ENCODE data around the gene ACACB.

The ACACB gene

DNA sequence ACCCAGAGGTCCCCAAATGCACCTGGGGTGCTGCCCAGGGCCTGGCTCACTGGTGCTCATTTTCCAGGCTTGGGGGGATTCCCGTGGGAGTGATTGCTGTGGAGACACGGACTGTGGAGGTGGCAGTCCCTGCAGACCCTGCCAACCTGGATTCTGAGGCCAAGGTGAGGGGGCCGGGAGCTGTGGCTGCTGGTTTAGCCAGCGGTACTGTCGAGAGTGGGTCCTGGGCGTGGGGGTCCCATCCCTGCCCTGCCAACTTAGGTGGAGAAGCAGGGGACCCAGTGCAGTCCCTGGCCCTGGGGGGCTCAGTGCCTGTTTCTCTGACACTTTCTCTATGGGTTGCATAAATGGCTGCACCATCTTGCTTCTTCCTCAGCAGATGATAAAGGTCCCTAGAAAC lies 141.8 kb downstream of the ACACB start:
- DNase-seq (ENCODE audit: low spot score) = no peak

DNA sequence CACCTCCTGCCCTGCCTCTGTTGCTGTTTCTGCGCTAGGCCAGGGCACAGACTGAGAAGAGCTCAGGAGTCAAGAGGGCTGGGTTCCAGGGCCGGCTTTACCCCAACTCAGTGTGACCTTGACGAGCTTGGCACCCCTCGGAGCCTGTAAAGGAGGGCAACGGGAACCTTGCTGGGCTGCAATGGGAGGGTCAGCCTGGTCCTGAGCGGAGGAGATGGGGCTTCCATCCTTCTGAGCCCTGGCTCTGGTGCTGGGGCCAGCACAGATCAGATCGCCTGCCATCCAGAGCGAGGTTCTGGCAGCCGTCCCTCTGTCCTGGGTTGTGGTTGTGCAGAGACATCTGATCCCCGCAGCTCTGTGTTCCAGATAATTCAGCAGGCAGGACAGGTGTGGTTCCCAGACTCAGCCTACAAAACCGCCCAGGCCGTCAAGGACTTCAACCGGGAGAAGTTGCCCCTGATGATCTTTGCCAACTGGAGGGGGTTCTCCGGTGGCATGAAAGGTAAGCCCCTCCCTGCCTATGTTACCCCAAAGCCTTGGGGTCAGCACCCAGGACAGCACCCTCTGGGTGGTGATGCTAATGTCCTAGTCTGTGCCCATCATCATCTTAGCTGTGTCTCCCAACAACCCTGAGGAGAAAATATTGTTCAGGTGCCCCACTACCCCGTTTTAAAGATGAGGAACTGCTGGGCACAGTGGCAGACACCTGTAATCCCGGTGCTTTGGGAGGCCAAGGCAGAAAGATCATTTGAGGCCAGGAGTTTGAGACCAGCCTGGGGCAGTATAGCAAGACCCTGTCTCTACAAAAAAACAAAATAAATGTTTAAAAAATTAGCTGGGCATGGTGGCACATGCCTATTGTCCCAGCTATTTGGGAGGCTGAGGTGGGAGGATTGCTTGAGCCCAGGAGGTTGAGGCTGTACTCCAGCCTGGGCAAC lies 142.5 kb downstream of the ACACB start:
- no peak for DNase-seq (ENCODE audit: low spot score)

DNA sequence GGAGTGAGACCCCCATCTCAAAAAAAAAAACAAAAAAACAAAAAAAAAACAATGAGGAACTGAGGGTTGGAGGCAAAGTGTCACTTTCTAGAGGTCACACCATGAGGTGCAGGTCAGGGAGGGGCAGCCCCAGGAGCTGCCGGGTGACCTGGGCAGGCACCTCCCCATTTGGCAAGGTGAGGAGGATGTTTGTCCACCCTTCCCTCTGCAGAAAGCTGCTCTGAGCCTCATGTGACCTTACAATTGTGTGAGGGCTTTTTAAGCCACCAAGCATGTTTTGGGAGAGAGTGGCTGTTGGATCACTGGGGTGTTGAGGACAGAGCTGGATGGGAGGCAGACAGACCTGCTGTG lies 143.1 kb downstream of the ACACB start:
- no peak for DNase-seq (ENCODE audit: low spot score)

DNA sequence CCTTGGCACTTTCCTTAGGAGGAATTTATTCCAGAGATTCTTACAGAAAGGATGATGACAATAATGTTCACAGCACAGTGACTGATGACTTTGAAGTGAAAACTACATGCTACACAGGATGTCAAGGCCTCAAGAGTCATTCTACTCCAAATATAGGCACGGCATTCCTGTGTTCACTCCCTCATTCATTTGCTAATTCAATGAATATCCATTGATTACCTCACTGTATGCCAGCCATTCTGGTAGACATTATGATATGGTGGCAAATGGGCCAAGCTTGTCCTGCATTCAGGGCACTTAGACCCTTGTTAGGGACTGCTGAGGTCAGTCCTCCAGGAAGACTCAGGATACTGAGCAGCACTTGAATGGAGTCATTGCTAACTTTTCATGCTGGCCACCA lies 144.7 kb downstream of the ACACB start:
- DNase-seq (ENCODE audit: low spot score) = no peak

DNA sequence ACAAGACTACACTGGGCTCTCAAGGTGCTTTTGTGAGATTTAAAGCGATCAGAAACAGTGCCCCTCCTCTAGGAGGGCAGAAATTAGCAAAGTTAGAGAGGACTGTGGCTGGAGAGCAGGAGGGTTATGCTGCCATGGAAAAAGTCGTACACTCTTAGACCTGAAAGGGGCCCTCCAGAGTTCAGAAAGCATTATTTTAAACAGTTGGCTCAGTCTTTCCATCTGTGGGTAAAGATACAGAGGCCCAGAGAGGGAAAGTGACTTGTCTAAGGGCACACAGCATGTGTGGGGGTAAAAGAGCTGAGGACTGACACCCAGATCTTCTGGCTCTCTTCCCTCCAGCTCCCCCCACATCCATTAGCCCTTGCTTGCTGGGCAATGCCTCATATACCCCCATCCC lies 145.6 kb downstream of the ACACB start:
- no peak for DNase-seq (ENCODE audit: low spot score)

DNA sequence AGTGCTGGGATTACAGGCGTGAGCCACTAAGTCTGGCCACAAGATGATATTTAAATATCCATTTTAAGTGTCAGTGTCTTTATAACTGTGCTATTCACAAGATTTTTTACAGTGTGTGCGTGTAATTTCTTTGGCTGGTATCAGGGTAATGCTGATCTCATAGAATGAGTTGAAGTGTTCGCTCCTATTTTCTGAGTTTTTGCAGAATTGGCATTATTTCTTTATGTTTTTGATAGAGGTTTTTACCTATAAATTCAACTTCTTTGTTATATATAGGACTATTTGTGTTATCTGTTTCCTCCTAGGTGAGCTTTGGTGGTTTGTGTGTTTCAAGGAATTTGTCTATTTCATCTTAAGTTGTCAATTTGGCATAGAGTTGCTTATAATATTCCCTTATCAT lies 147.1 kb downstream of the ACACB start:
- no peak for DNase-seq (ENCODE audit: low spot score)

DNA sequence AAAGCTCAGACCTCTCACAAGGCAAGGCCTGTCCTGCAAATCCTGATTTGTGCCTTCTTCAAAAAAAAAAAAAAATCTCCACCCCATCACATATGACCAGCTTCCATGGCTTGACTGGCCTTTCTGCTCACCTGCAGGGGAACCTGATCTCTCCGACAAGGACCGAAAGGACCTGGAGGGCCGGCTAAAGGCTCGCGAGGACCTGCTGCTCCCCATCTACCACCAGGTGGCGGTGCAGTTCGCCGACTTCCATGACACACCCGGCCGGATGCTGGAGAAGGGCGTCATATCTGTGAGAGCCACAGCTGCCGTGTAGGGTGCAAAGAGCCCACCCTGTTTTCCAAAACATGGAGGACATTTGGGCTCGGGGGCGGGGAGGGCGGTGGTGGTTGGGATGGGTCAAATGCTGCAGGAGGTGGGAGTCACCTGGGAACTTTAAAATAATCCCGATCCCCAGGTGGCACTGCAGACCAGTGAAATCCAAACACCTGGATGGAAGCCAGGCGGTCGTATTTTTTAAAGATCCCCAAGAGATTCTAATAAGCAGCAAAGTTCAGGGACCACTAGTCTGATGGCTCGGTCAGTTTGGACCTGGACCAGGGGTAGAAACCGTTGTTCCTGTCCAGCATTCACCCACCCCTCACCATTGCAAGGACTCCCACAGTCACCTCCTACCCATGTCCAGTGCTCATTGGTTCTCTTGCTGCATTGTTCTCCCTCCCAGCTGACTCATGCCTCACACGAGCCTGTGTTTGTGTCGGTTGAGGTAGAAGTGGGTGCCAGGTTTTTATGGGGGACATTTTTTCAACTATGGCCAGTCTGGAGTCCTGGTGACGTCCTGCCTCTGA lies 147.9 kb downstream of the ACACB start:
- peak; percentile 46 for DNase-seq (ENCODE audit: low spot score)

DNA sequence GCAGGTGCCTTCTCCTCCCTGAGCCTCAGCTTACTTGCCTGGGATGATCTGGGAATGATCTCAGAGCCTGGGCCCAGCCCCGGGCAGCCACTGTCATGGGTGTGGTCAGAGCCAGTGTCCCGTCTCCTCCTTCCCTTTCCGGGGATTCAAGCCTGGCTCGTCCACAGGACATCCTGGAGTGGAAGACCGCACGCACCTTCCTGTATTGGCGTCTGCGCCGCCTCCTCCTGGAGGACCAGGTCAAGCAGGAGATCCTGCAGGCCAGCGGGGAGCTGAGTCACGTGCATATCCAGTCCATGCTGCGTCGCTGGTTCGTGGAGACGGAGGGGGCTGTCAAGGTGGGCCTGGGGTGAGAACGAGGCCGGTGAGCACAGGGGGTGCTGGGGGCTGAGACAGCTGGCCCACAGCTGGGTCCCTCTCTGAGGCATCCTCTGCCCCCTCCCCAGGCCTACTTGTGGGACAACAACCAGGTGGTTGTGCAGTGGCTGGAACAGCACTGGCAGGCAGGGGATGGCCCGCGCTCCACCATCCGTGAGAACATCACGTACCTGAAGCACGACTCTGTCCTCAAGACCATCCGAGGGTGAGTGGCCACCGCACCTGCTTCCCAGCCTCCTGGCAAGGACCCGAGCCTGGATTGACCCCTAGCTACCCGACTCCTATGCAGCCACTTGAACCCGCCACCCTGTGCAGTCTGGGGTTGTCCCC lies 148.7 kb downstream of the ACACB start:
- no peak for DNase-seq (ENCODE audit: low spot score)

DNA sequence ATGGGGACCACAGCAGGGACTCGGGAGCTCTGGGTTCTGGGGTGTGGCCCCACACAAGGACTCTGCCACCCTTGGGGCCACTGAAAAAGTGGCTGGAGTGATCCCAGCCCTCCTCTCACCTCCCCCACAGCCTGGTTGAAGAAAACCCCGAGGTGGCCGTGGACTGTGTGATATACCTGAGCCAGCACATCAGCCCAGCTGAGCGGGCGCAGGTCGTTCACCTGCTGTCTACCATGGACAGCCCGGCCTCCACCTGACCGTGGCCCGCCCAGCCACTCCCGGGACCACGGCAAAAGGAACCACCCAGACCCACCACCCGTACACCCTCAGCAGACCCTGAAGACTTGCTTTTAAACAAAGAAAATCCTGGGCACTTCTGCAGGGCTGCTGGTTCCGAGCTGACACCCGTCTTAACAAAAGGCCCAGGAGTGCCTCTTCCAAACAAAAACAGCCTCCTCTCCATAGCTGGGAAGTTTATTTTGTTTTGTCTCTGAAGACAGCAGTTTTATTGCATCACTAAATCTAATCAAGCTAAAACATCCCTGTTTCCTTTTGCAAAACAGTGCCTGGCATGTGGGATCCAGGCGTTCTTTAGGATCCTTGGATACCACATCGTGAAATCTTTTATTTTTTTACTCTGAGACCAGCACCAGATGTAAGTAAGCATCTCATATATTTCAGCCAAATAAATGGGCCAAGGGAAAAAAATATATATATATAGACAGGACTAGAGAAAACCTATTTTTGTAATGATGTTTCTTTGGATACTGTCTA lies 149.9 kb downstream of the ACACB start:
- no peak for DNase-seq (ENCODE audit: low spot score)

DNA sequence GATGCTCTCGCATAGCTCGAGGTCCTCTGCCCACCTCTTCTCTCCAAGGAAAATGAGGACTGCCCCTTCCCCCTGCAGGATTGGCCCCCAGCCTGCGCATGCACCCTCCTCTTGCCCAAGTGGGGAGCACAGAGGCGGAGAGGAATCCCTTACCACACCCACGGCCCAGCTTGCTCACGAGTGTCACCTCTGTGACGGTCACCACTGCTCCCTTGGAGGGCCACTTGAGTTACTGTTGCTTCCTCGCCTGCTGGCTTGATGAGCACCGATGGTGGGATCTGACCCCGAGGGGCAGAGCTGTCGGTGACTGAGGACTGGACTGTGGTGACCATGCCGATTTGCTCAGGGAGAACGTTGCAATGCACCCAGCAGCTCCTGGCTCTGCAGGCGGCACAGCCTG lies 151.0 kb downstream of the ACACB start:
- no peak for DNase-seq (ENCODE audit: low spot score)

DNA sequence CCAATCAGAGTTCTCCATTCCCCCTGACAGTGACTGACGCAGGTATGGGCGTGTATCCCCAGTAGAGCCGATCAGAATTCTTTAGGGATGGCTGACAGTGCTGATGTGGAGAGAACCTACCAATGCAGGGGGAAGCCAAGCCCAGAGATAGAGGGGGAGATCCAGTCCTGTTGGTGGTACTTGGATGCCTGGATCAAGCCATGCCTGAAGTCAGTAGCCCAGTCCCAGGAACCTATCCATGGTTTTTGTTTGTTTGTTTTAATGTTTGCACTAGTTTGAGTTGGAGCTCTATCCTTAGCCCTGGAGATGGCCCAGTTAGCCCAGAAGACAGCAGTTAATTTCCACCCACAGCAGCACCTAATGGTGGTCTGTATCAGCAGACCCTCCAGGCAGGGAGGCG lies 152.5 kb downstream of the ACACB start:
- no peak for DNase-seq (ENCODE audit: low spot score)

DNA sequence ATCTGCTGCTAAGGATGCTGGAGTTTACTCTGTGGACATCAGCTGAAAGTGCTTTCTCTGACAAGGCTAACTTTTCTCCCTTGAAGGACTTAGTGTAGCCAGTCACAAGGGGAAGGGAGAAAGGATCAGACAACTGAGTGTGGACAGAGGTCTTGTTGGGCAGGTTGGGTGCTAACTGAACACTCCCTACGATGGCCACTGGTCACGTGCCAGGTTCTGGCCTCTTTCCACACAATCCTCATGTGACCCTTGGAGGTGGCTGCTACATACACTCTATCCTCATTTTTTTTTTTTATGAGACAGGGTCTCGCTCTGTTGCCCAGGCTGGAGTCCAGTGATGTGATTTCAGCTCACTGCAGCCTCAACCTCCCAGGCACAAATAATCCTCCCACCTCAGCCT lies 153.0 kb downstream of the ACACB start:
- no peak for DNase-seq (ENCODE audit: low spot score)

DNA sequence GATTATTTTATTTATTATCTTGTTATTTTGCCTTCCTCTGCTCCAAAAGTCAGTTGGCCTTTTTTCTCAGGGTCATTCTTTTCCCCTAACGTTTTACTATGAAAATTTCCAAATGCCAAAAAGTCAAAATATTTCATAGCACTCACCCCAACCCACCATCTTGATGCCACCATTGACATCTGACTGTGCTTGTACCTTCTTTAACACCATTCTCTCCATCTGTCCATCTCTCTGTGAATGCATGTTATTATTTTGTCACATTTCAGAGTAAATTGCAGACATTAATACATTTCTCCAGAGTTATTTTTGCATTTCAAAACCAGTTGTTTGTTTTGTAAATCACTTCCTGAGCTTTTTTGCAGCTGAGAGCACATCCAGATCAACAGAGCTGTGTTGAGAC lies 154.1 kb downstream of the ACACB start:
- DNase-seq (ENCODE audit: low spot score) = no peak

DNA sequence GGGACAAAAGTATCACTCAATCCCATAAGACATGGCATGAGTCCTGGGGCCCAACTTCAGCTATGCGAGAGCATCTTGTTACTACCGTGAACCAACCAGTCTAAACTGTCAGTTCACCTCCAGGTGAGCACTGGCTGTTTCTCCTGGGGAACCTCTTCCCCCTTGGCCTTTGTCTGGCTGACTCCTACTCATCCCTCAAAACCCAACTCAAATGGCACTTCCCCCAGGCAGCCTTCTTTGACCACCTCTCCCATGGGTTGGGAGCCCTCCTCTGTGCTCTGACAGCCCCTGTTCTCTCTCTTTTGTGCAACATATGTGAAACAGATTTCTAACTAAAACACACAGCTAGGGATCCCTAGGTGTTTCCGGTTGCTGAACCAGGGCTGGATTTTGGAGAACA lies 155.0 kb downstream of the ACACB start:
- DNase-seq (ENCODE audit: low spot score) = no peak

DNA sequence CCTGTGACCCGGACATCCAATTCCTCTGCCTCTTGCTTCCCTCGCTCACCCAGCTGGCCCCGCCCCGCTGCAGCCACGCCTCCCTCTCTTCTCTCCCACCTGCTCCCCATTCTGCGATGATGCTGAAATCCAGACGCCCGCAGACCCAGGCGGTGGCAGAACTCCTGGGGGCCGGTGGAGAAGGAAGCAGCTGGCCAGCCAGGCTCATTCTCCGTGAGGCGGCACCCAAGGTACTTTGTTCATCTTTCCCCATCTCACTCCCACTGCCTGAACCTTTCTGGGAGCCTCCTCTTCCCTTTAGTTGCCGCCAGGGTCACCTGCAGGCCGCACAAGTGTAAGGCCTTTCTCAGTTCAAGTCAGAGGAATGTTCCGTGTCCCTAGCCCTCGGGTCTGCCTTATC lies 157.0 kb downstream of the ACACB start:
- no peak for DNase-seq (ENCODE audit: low spot score)

DNA sequence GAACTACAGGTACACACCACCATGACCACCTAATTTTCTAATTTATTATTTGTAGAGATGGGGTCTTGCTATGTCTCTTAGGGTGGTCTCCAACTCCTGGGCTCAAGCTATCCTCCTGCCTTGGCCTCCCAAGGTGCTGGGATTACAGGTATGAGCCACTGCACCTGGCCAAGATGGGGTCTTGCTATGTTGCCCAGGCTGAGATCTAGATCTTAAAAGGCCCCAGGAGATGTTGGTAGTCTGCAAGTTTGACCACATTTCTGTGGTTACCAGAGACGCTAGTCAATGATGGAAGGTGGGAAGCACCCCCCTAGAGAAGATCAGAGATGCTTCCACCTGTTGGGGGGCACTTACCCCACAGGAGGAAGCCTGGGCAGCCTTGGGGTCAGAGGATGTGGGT lies 158.0 kb downstream of the ACACB start:
- no peak for DNase-seq (ENCODE audit: low spot score)

DNA sequence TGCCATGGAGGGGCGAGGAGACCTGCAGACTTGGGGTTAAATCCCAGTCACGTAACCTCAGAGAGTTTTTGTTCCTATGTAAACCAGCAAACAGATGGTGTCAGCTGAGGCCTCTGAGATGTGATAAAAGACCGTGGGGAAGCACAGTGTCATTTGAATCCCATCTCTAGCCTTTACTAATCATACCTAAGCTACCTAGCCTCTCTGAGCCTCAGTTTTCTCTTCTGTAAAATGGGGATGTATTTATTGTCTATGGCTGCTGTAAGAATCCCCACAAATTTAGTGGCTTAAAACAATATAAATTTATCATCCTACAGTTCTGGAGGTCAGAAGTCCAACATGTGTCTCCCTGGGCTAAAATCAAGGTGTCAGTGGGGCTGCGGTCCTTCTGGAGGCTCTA lies 158.8 kb downstream of the ACACB start:
- no peak for DNase-seq (ENCODE audit: low spot score)

DNA sequence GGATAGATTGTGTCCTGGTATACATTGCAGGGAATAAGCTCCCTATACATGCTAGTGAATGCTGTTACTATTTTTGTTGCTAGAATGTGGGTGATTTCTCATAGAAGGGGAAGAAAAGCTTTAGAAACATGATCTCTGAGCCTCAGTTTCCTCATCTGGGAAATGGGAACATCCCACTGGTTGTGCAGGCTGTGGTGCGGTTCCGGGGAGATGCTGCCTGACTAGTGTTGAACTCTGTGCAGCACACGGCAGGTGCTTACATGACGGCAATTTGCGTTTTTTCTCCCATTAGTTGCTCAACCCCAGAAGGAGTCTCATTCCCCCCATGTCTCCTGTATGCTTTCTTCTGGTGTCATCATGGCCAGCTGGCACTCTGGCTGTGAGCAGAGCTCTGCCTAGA lies 159.8 kb downstream of the ACACB start:
- DNase-seq (ENCODE audit: low spot score) = no peak

DNA sequence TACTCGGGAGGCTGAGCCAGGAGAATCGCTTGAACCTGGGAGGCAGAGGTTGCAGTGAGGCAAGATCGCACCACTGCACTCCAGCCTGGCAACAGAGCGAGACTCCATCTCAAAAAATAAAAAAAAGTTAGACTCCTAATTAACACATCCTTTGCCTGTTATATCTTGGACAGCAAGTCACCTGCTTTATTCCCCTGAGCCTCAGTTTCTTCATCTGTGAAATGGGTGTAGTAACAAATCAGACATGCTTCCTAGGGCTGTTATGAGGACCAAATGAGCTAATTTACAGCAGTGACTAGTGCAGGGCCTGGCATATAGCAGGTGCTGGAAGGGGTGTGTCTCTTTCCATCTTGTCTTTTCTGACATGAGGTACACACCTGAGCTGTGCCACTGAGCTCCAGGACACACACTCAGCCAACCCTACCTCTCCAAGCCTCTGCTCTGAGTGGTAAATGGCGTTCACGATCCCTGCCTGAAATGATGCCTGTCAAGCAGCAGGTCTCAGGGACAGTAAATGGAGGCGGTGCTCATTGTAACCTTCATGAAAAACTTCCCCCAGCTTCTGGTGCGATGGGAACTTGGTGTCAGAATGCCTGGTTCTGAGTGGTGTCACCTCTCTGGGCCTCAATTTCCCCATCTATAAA lies 161.0 kb downstream of the ACACB start:
- DNase-seq (ENCODE audit: low spot score) = no peak

DNA sequence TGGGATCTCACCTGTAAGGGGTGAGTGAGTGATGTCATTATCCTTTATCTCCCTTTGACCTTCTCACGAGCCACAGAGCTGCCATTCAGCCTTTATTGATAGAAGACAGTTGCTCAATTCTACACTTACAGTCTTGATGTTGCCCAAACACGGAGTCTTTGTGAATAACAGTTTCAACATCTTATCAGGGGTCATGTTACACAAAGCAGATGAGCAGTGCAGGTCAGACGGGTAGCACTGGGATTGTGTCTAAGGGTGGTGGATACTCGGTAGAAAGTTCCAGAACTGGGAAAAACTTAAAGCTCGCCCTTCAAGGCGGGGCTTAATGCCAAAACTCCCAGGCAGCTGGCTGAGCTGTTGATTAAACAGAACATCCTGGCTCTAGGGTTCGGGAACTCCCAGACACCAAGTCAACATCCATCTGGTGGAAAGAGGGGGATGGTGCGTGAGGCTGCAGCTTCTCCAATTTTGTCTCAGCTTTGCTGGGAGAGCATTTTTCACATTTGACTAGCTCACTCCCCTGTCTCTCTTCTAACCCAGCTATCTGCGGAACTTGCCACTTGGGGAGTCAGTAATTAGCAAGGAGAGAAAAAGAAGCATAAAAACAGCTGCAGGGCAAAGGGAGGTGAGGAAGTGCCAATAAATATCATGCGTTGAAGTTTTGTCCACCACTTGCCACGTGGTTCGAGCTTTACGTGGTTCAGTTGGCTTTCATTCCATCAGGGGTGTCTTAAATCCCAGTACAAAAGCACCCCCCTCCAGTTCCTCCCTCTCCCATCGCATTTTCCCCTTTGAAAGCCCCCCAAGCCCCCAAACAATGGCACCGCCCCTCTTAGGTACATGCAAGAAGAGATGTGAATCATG lies 161.7 kb downstream of the ACACB start:
- no peak for DNase-seq (ENCODE audit: low spot score)

Measured in globus pallidus (tissue), 1 donor.